Measurements from ENCODE around the gene TMEM179. TPM values are rescaled to one million over a fixed set of nuclear protein-coding genes. Genes with fewer than 3 reads are reported as not detected.

The TMEM179 gene
- total and polyA plus RNA-seq, 2 experiments from 2014 or later = not detected

GRCh38 chr14:104576970-104577332 is 27.6 kb downstream of the TMEM179 start:
- no peak overlapping the region for H3K27ac ChIP-seq
- DNase-seq = no peak
- H3K9me3 ChIP-seq (ENCODE audit: low read depth) = no peaks in the 10 kb centered on the region
- in situ Hi-C loops (cut with MboI) = no loop called here
- no peak overlapping the region for H3K9ac ChIP-seq
- no peaks in the 10 kb centered on the region for H3K79me2 ChIP-seq (ENCODE audit: insufficient read depth)
- H3K9me2 ChIP-seq (ENCODE audit: insufficient read depth) = no peaks in the 10 kb centered on the region
- no peaks in the 10 kb centered on the region for H3K4me1 ChIP-seq (ENCODE audit: insufficient read depth)
- H3K36me3 ChIP-seq (ENCODE audit: low read depth) = no peaks in the 10 kb centered on the region
- no peak overlapping the region for H3K4me3 ChIP-seq
- WGBS, 2 experiments (ENCODE audit: low coverage in 1 of 2, low lambda C conversion rate in 2 of 2, missing lambda C conversion rate in 2 of 2) = 29 to 41% methylated on average over 6 to 9 of the region's 9 CpGs
- no peaks in the 10 kb centered on the region for H3F3A ChIP-seq (ENCODE audit: insufficient read depth)
- no peaks in the 10 kb centered on the region for H4K20me1 ChIP-seq (ENCODE audit: insufficient read depth)
- no peaks in the 10 kb centered on the region; the same call in 1 of the 2 replicates for H3K27me3 ChIP-seq (replicated peaks; ENCODE audit: insufficient read depth)
- TF ChIP-seq EZH2 (IDR thresholded peaks at IDR 0.05; ENCODE audit: insufficient read depth, poor library complexity, severe bottlenecking) (no peak), EZH2phosphoT487 (IDR thresholded peaks at IDR 0.05; ENCODE audit: insufficient read depth, low read depth) (no peak)
- H3K4me2 ChIP-seq (ENCODE audit: unreplicated experiment) = no peak overlapping the region
- H2AFZ ChIP-seq = no peak overlapping the region

- H3K9me2 ChIP-seq (ENCODE audit: insufficient read depth) = no peaks in the 10 kb centered on the region
- no peaks in the 10 kb centered on the region; the same call in 1 of the 2 replicates for H3K27me3 ChIP-seq (replicated peaks; ENCODE audit: insufficient read depth)
- no peaks in the 10 kb centered on the region for H3F3A ChIP-seq (ENCODE audit: insufficient read depth)
- H3K4me1 ChIP-seq (ENCODE audit: insufficient read depth) = no peaks in the 10 kb centered on the region
- H3K4me2 ChIP-seq (ENCODE audit: unreplicated experiment) = no peak overlapping the region
- no peaks in the 10 kb centered on the region for H3K79me2 ChIP-seq (ENCODE audit: insufficient read depth)
- H3K27ac ChIP-seq = no peak overlapping the region
- H4K20me1 ChIP-seq (ENCODE audit: insufficient read depth) = no peaks in the 10 kb centered on the region
- no peak overlapping the region for H2AFZ ChIP-seq
- 33 to 34% methylated on average over 14 to 16 of the region's 16 CpGs for WGBS, 2 experiments (ENCODE audit: low coverage in 1 of 2, low lambda C conversion rate in 2 of 2, missing lambda C conversion rate in 2 of 2)
- no peak overlapping the region for H3K4me3 ChIP-seq
- in situ Hi-C loops (cut with MboI) = no loop called here
- TF ChIP-seq EZH2phosphoT487 (IDR thresholded peaks at IDR 0.05; ENCODE audit: insufficient read depth, low read depth) (no peak), EZH2 (IDR thresholded peaks at IDR 0.05; ENCODE audit: insufficient read depth, poor library complexity, severe bottlenecking) (no peak)
- no peak overlapping the region for H3K9ac ChIP-seq
- no peaks in the 10 kb centered on the region for H3K36me3 ChIP-seq (ENCODE audit: low read depth)
- no peaks in the 10 kb centered on the region for H3K9me3 ChIP-seq (ENCODE audit: low read depth)
- peak; percentile 39 for DNase-seq
Measured at GRCh38 chr14:104576232-104576969, 28.2 kb downstream of the TMEM179 start.

- no peaks in the 10 kb centered on the region for H3K9me2 ChIP-seq (ENCODE audit: insufficient read depth)
- no peaks in the 10 kb centered on the region for H3K9me3 ChIP-seq (ENCODE audit: low read depth)
- DNase-seq = no peak
- WGBS, 2 experiments (ENCODE audit: low coverage in 1 of 2, low lambda C conversion rate in 2 of 2, missing lambda C conversion rate in 2 of 2) = 53 to 54% methylated on average over 30 to 31 of the region's 31 CpGs
- no peaks in the 10 kb centered on the region for H3F3A ChIP-seq (ENCODE audit: insufficient read depth)
- no peak overlapping the region for H3K4me3 ChIP-seq
- no peaks in the 10 kb centered on the region for H4K20me1 ChIP-seq (ENCODE audit: insufficient read depth)
- no peak overlapping the region for H2AFZ ChIP-seq
- no peak overlapping the region for H3K27ac ChIP-seq
- H3K9ac ChIP-seq = no peak overlapping the region
- no peaks in the 10 kb centered on the region; the same call in 1 of the 2 replicates for H3K27me3 ChIP-seq (replicated peaks; ENCODE audit: insufficient read depth)
- TF ChIP-seq EZH2 (IDR thresholded peaks at IDR 0.05; ENCODE audit: insufficient read depth, poor library complexity, severe bottlenecking) (no peak), EZH2phosphoT487 (IDR thresholded peaks at IDR 0.05; ENCODE audit: insufficient read depth, low read depth) (no peak)
- H3K79me2 ChIP-seq (ENCODE audit: insufficient read depth) = no peaks in the 10 kb centered on the region
- in situ Hi-C loops (cut with MboI) = no loop called here
- no peaks in the 10 kb centered on the region for H3K36me3 ChIP-seq (ENCODE audit: low read depth)
- no peak overlapping the region for H3K4me2 ChIP-seq (ENCODE audit: unreplicated experiment)
- H3K4me1 ChIP-seq (ENCODE audit: insufficient read depth) = no peaks in the 10 kb centered on the region
Measured at GRCh38 chr14:104574978-104575583, 29.5 kb downstream of the TMEM179 start.

GRCh38 chr14:104574536-104574935 is 30.0 kb downstream of the TMEM179 start:
- no peaks in the 10 kb centered on the region for H3K9me3 ChIP-seq (ENCODE audit: low read depth)
- no peaks in the 10 kb centered on the region for H3K4me1 ChIP-seq (ENCODE audit: insufficient read depth)
- WGBS, 2 experiments (ENCODE audit: low coverage in 1 of 2, low lambda C conversion rate in 2 of 2, missing lambda C conversion rate in 2 of 2) = 66 to 67% methylated on average over 14 of the region's 14 CpGs
- no peaks in the 10 kb centered on the region; the same call in 1 of the 2 replicates for H3K27me3 ChIP-seq (replicated peaks; ENCODE audit: insufficient read depth)
- H3K79me2 ChIP-seq (ENCODE audit: insufficient read depth) = no peaks in the 10 kb centered on the region
- no peaks in the 10 kb centered on the region for H3K36me3 ChIP-seq (ENCODE audit: low read depth)
- H2AFZ ChIP-seq = no peak overlapping the region
- H3K27ac ChIP-seq = no peak overlapping the region
- H4K20me1 ChIP-seq (ENCODE audit: insufficient read depth) = no peaks in the 10 kb centered on the region
- TF ChIP-seq EZH2 (IDR thresholded peaks at IDR 0.05; ENCODE audit: insufficient read depth, poor library complexity, severe bottlenecking) (no peak), EZH2phosphoT487 (IDR thresholded peaks at IDR 0.05; ENCODE audit: insufficient read depth, low read depth) (no peak)
- no peak overlapping the region for H3K4me2 ChIP-seq (ENCODE audit: unreplicated experiment)
- no peak for DNase-seq
- H3F3A ChIP-seq (ENCODE audit: insufficient read depth) = no peaks in the 10 kb centered on the region
- H3K9me2 ChIP-seq (ENCODE audit: insufficient read depth) = no peaks in the 10 kb centered on the region
- no peak overlapping the region for H3K9ac ChIP-seq
- no peak overlapping the region for H3K4me3 ChIP-seq
- in situ Hi-C loops (cut with MboI) = no loop called here

Measured in GM23248 (cell line).